GM12874 (cell line): ENCODE results near the gene LARP4B.

Experiments
- CTCF ChIP-seq: IDR thresholded peaks from 2 replicates; pipeline ENCODE4 v1.5.1; 2011; ENCODE audit warnings: low read depth, mild to moderate bottlenecking, control low read depth, low read length, moderate library complexity; ENCODE audit not compliant: insufficient read depth

LARP4B gene

GRCh38 chr10:770975-771374 is 160.5 kb downstream of the LARP4B start:
- TF ChIP-seq CTCF = no peak

DNA sequence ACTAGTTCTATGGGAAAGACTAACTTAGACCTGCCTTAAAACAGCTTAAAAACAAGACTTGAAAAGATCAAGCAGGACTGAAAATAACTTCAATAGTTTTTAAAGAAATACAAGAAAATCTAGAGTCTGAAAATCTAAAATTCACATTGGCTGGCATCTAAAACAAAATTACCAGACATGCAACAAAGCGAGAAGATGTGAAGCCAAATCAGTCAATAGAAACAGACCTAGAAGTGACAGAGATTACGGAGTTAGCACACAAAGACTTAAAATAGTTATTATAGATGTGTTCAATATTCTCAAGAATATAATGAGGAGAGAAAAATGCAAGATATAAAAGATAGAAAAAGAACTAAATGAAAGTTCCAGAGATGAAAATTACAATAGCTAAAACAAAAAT is 163.7 kb downstream of the LARP4B start:
- TF ChIP-seq CTCF = no peak

- no peak for TF ChIP-seq CTCF
Measured at GRCh38 chr10:767211-767610, 164.3 kb downstream of the LARP4B start.

DNA sequence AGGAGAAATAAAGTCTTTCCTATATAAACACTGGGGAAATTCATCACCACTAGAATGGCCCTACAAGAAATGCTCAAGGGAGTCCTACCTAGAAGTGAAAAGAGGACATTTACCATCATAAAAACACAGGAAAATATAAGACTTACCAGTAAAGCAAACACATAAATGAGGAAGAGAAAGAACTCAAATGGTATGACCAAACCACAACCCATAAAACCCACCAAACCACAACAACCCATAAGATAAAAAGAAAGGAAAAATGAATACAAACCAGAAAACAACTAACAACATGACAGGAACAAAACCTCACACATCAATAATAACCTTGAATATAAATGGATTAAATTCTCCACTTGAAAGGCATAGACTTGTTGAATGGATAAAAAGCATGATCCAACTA is 170.1 kb downstream of the LARP4B start:
- TF ChIP-seq CTCF = no peak

DNA sequence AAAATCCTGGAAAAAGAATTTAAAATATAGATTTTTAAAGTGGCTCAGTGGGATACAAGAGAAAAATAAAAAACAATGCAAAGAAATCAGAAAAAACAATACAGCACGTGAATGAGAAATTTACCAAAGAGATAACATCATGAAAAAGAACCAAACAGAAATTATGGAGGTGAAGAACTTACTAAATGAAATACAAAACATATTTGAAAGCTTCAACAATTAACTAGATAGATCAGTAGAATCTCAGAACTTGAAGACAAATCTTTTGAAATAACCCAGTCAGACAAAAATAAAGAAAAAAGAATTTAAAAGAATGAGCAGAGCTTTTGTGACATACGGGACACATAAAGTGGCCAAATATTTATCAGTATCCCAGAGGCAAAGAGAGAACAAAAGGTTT is 170.9 kb downstream of the LARP4B start:
- TF ChIP-seq CTCF = no peak

- no peak for TF ChIP-seq CTCF
Measured at GRCh38 chr10:759898-760477, 171.5 kb downstream of the LARP4B start.
